GM18520 (cell line): ENCODE data around the gene MSLN.

Experiments used
- ATAC-seq: cut with Tn5 transposase; IDR thresholded peaks from one replicate; pipeline ENCODE4 v1.9.1; 2021; ENCODE audit not compliant: unreplicated experiment

MSLN gene

GRCh38 chr16:801584-802363 lies 41.2 kb downstream of the MSLN start:
- ATAC-seq: no peak

DNA sequence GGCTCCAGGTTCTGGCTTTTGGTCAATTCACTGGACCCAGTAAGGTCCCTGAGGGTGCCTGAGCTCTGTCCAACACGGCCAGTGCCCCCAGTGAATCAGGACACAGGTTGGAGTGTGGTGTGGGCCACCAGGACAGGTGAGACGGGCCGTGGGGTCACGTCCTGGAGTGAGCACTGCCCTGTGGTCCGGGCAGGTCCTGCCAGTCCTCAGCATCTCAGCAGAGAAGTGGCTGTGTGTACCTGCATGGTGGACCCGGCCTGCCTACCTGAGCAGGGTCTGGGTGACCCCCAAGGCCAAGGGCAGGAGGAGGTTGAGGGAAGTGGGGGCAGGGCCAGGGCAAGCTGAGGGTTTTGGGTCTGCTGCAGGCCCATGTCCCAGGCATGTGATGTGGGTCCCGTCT lies 41.9 kb downstream of the MSLN start:
- ATAC-seq: no peak

DNA sequence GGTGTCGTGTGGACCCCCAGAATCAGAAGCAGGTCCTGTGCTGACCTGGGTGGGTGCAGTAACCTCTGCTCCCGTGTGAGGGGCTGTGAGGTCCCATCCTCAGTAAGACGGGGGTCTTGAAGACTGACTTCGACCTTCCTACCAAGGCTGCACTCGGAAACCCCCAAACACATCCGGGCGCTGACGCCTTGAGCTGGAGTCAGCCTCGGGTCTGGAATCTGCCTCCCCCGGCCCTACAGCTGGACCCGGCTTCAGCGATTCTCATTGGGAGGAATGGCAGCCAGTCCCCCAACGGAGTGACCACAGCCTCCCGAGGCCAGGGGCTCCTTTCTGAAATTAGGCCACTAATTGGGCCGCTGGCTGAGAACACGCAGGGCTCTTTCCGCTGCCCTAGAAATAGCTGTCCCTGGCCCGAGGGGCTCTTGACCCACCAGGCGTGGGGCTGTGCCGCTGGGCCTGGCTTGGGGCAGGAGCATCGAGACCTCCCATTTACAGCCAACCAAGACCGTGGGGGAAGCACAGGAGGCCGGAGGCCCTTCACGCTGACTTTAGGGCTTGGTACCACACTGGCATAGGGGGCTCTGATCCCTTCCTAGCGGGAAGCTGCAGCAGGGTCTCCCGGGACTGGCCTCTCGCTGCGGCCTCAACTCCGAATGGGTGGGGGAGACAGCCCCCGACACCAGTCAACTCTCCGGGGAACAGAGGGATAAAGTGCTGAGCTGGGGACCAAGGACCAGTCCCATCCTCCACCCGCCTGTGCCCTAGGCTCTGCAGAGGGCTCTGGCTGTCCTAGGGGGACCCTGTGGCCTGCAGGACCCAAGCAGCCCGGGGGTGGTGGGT lies 42.6 kb downstream of the MSLN start:
- no peak for ATAC-seq

- no peak for ATAC-seq
Observed at GRCh38 chr16:803754-804080, 43.2 kb downstream of the MSLN start.

DNA sequence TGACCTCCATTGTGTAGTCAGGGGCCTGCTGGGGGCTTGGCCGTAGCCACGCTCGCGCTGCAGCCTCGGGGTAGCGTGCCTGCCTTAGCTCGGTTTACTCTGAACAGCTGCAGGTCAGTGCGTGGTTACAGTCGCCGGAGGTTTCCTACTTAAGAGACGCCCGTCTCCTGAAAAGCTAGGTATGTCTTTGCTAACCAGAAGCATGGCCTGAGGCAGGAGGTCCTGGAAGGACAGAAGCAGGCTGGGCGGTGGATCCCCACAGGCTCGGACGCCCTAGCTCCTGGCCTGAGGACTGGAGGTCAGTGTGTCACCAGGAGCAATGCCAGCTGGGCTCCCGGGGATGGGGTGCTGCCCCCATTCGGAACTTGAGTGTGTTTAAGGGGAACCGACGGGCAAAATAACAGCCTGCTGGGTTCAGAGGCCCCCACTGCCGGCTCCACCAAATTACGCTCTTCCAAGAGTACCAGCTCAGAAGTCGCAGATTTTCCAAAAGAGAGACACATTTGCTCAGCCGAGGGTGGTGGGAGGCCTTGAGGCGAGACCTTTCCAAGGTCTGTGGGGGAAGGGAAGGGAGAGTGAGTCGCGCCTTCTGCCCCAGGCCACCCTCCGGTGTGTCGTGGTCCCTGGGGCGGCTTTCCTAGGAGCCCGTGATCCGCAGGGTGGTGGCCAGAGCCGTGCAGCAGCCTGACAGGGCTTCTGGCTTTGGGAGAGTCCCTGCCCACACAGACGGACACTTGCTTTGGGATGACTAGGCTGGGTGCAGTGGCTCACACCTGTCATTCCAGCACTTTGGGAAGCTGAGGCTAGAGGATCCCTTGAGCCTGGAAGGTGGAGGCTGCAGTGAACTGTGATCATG lies 43.9 kb downstream of the MSLN start:
- ATAC-seq: no peak

- ATAC-seq: no peak
Observed at GRCh38 chr16:805474-805873, 44.9 kb downstream of the MSLN start.

GRCh38 chr16:807347-808084 lies 47.0 kb downstream of the MSLN start:
- peak; percentile 85 for ATAC-seq

- ATAC-seq: no peak
Observed at GRCh38 chr16:808085-808386, 47.5 kb downstream of the MSLN start.

DNA sequence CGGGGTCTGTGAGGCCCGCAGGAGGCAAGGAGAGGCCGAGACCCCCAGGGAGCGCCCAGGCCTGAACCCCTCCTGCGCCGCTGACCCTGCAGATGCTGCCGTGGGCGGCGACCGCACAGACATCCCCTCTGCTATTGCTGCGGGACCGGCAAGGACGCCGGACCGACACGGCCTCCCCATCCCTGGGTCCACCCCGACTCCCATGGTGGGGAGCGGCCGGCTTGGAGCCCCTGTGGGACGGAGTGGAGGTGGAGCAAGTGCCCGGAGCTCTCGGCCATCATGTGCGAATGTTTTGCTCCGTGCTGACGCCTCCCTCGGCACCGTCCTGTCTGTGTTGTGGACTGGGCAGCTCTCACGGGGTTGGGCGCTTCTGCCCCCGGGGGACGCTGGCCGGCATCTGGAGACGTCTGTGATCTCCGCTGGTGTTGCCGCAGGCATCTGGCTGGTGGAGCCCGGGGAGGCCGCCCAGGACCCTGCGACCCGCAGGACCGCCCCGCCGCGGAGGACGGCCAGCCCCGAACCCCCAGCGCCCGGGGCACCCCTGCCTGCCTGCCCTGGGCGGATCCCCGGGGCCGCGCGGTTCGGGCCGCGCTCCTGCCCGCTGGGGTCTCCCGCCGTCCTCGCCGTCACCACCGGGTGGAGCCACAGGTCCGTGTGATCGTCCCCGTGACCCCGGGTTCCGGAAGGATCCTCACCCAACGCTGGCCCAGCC lies 52.8 kb downstream of the MSLN start:
- ATAC-seq: no peak

GRCh38 chr16:813916-814412 lies 53.4 kb downstream of the MSLN start:
- ATAC-seq: no peak

GRCh38 chr16:814974-815373 lies 54.4 kb downstream of the MSLN start:
- ATAC-seq: no peak

- no peak for ATAC-seq
Observed at GRCh38 chr16:815861-816260, 55.3 kb downstream of the MSLN start.

GRCh38 chr16:817001-817906 lies 56.7 kb downstream of the MSLN start:
- ATAC-seq: no peak

GRCh38 chr16:818132-818531 lies 57.6 kb downstream of the MSLN start:
- no peak for ATAC-seq
